T-cell (primary cell): Measurements from ENCODE around the gene BCL2. TPM values are rescaled to one million over a fixed set of nuclear protein-coding genes. Genes with fewer than 3 reads are reported as not detected.
A peak's percentile ranks its signal among the peaks of the same experiment; 100 is the strongest.

Experiments used
- ATAC-seq, 4 experiments: fragments of 200-7000 bp in 3 of 4; fragments of 150-1000 bp in 1 of 4; cut with Tn5 transposase; replicated peaks in 1 of 4; 1 replicate in 3 of 4; 2 replicates in 1 of 4; pipeline ENCODE4 v1.10.0; 2021; ENCODE audit warnings: moderate library complexity in 3 of 4, mild to moderate bottlenecking in 2 of 4, moderate number of reproducible peaks in 1 of 4
- CTCF ChIA-PET, 2 donors: fragments of 300-600 bp; sonication (Branson Sonifier 250); formaldehyde crosslinking; loops; one replicate each; lab custom pipeline; 2022; ENCODE audit warnings: antibody characterized with exemption in 2 of 2; lab: Charles Lee
- POLR2A ChIA-PET, 2 donors: fragments of 300-600 bp; sonication (Branson Sonifier 250); formaldehyde crosslinking; loops; one replicate each; lab custom pipeline; 2022; ENCODE audit warnings: antibody characterized with exemption in 2 of 2; lab: Charles Lee
- DNase-seq, 35 experiments: peaks; one replicate each; pipeline versions ENCODE4 v3.0.0 to v3.0.0-alpha.2; 2013 to 2023
- H3K27ac ChIP-seq: one replicate; pipeline ENCODE4 v1.5.1; 2013; ENCODE audit warnings: low read length
- H3K27me3 ChIP-seq, 2 experiments: replicated peaks in 1 of 2; 1 replicate in 1 of 2; 2 replicates in 1 of 2; pipeline versions ENCODE4 v1.6.1 to v1.7.0; 2013; ENCODE audit warnings: low read length in 1 of 2, mixed read lengths in 1 of 2; ENCODE audit not compliant: control insufficient read depth in 2 of 2, insufficient read depth in 2 of 2; ENCODE audit errors: extremely low read depth in 1 of 2
- H3K36me3 ChIP-seq, 2 donors: 1 replicate in 1 of 2; 2 replicates in 1 of 2; pipeline versions ENCODE4 v1.6.1 to v1.7.0; 2013; ENCODE audit warnings: low read length in 1 of 2; ENCODE audit not compliant: control insufficient read depth in 2 of 2, insufficient read depth in 1 of 2; ENCODE audit errors: extremely low read depth in 1 of 2
- H3K4me1 ChIP-seq, 2 experiments: 1 replicate in 1 of 2; 2 replicates in 1 of 2; pipeline versions ENCODE4 v1.6.1 to v1.7.0; 2013; ENCODE audit warnings: low read length in 2 of 2, mixed read lengths in 1 of 2; ENCODE audit not compliant: insufficient read depth in 2 of 2, control insufficient read depth in 1 of 2; ENCODE audit errors: extremely low read depth in 1 of 2
- H3K4me3 ChIP-seq, 2 donors: 1 replicate in 1 of 2; 2 replicates in 1 of 2; pipeline versions ENCODE4 v1.5.1 to v1.7.0; 2013; ENCODE audit warnings: mild to moderate bottlenecking in 2 of 2, low read length in 1 of 2, moderate library complexity in 1 of 2; ENCODE audit not compliant: control insufficient read depth in 1 of 2; ENCODE audit errors: extremely low read depth in 1 of 2
- H3K9me3 ChIP-seq: 2 replicates; pipeline ENCODE4 v1.7.0; 2013
- H3K27ac Mint-ChIP-seq, 2 donors: one replicate each; pipeline ENCODE4 v1.8.0; 2020 to 2021; ENCODE audit warnings: mild to moderate bottlenecking in 2 of 2, mixed read lengths in 2 of 2
- H3K27me3 Mint-ChIP-seq, 2 donors: one replicate each; pipeline ENCODE4 v1.8.0; 2021 to 2022; ENCODE audit warnings: mixed read lengths in 2 of 2
- H3K36me3 Mint-ChIP-seq: one replicate; pipeline ENCODE4 v1.8.0; 2021; ENCODE audit warnings: mixed read lengths
- H3K4me1 Mint-ChIP-seq, 3 donors: one replicate each; pipeline ENCODE4 v1.8.0; 2020 to 2022; ENCODE audit warnings: mixed read lengths in 3 of 3, mild to moderate bottlenecking in 1 of 3
- H3K4me3 Mint-ChIP-seq, 3 donors: one replicate each; pipeline ENCODE4 v1.8.0; 2020 to 2022; ENCODE audit warnings: mild to moderate bottlenecking in 3 of 3, mixed read lengths in 3 of 3, moderate library complexity in 3 of 3
- H3K9me3 Mint-ChIP-seq, 3 donors: one replicate each; pipeline ENCODE4 v1.8.0; 2020 to 2022; ENCODE audit warnings: mixed read lengths in 3 of 3
- WGBS: methylation state at CpG from one replicate; pipeline ENCODE4 v1.1.5; 2013; ENCODE audit warnings: missing lambda C conversion rate; ENCODE audit not compliant: insufficient coverage; 5-methylcytosine and 5-hydroxymethylcytosine counted together
- total RNA-seq, 35 experiments: library from RNA in 6 of 35; stranded (reverse) in 6 of 35; fragments of 120-200 nt in 1 of 35; gene quantifications; one replicate each; pipeline versions ENCODE4 v1.2.1 to v1.2.4 and lab custom pipeline; 2013 to 2026

Gene BCL2
- total RNA-seq, 5 donors from 2014 or later (not counting 1 experiment from before 2014, with no cell fraction given), result 113 to 201 (median 123) TPM

DNA sequence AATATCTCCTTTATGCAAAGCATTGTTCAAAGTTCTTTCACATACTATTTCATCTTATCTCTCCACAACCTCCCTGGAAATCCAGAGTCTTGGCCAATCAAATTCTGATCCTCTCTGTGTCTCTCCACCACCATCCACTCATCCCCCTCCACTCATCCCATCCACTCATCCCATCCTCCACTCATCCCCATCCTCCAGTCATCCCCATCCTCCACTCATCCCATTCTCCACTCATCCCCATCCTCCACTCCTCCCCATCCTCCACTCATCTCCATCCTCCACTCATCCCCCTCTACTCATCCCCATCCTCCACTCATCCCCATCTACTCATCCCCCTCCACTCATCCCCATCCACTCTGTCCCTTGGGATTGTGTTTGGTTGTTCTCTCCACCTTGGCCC lies 101.1 kb downstream of the BCL2 start:
- ATAC-seq (no peak), DNase-seq (no peak)
- Histone ChIP-seq H3K36me3 (no peaks in the 10 kb centered on the region), H3K4me3 (no peak overlapping the region), H3K9me3 (no peaks in the 10 kb centered on the region), H3K27ac (peak overlapping the region; percentile 73), H3K27me3 (no peaks in the 10 kb centered on the region), H3K4me1 (peaks cover 34 to 38% of the 10 kb centered on the region in 2 experiments)
- Mint-ChIP-seq H3K27ac (peak overlapping the region; percentile 97 to 98), H3K9me3 (peaks cover 0 to 9% (median 4%) of the 10 kb centered on the region in 3 donors), H3K4me1 (peaks cover 85 to 96% (median 93%) of the 10 kb centered on the region in 3 donors), H3K27me3 (no peaks in the 10 kb centered on the region), H3K4me3 (peak overlapping the region in 1 of 3 donors; percentile 61), H3K36me3 (peaks cover 35% of the 10 kb centered on the region)
- CTCF ChIA-PET, result interaction anchor here (0.7 kb wide), 2 partner anchors 77 to 80 kb away, joined by 3 to 4 read pairs; no protein-coding TSS in a partner anchor
- POLR2A ChIA-PET, result no interaction called here

DNA sequence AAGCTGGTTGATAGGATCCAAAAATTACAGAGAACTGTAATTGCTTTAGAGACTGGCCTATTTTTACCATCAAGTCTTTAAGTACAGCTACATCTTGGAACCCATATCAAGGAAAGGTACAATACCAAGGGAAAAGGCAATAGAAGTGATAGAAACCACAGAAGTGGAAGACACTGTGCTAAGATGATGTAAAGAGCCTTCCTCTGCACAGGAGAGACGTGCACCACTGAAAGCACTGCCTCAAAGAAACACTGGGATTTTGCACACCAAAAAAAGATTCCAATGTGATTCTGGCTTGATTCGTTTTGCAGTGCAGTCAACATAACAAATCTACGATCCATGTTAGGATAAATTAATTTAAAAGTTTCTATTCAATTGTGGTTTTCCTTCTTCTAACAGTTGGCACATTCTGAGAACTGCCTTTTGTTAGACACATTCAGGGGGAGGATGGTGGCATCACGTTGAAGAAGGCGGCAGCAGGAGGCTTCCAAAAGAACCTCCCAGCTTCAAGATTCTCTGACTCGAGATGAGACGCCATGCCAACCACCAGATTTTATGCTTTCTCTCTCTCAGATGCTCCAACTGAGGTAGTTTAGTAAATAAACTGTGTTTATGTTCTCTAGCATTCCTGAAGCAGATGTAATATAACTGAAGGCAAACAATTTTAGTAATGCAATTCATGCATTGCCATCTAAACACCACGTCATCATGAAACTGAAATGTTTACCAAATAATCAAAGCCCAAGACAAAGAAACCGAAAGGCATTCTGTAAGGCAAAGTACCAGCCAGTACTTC lies 102.9 kb downstream of the BCL2 start:
- Mint-ChIP-seq H3K9me3 (peaks cover 0 to 9% (median 4%) of the 10 kb centered on the region in 3 donors), H3K36me3 (peaks cover 28% of the 10 kb centered on the region)
- peak in 20 of 35 experiments; percentile 10 to 54 (median 31) for DNase-seq

GRCh38 chr18:63213936-63214671 lies 105.5 kb downstream of the BCL2 start:
- Mint-ChIP-seq H3K4me3 (peak overlapping the region in 2 of 3 donors; percentile 25 to 85), H3K36me3 (peaks cover 32% of the 10 kb centered on the region), H3K27me3 (no peaks in the 10 kb centered on the region), H3K9me3 (peaks cover 0 to 9% (median 4%) of the 10 kb centered on the region in 3 donors), H3K27ac (peak overlapping the region; percentile 93 to 99), H3K4me1 (peaks cover 93 to 100% (median 93%) of the 10 kb centered on the region in 3 donors)
- Histone ChIP-seq H3K36me3 (no peaks in the 10 kb centered on the region), H3K27ac (peak overlapping the region; percentile 64), H3K4me3 (peak overlapping the region in 1 of 2 donors; percentile 10), H3K4me1 (peaks cover 61 to 62% of the 10 kb centered on the region in 2 experiments), H3K27me3 (no peaks in the 10 kb centered on the region), H3K9me3 (no peaks in the 10 kb centered on the region)
- ATAC-seq (no peak), DNase-seq (no peak)
- ChIA-PET POLR2A (interaction anchor here in 1 of 2 donors (0.8 kb wide), 1 partner anchor 17 kb away, joined by 6 read pairs; no protein-coding TSS in a partner anchor), CTCF (interaction anchor here (0.7 to 0.9 kb wide), 2 partner anchors 105 to 517 kb away, joined by 4 read pairs; no protein-coding TSS in a partner anchor)
- 73% methylated on average over 1 of the region's 8 CpGs for WGBS

More for the DNA sequence above, 102.9 kb downstream of the BCL2 start:
- Mint-ChIP-seq H3K4me3 (peak overlapping the region; percentile 61 to 76 (median 65)), H3K27me3 (no peaks in the 10 kb centered on the region), H3K4me1 (peaks cover 90 to 96% (median 95%) of the 10 kb centered on the region in 3 donors), H3K27ac (peak overlapping the region; percentile 97 to 98)
- ChIA-PET CTCF (interaction anchor here in 1 of 2 donors (0.6 to 0.7 kb wide), 3 partner anchors 10 to 85 kb away, joined by 3 to 8 read pairs (median 3); no protein-coding TSS in a partner anchor), POLR2A (interaction anchor here in 1 of 2 donors (0.6 to 1.0 kb wide), 2 partner anchors 55 to 78 kb away, joined by 3 read pairs; no protein-coding TSS in a partner anchor)
- Histone ChIP-seq H3K27me3 (no peaks in the 10 kb centered on the region), H3K27ac (peak overlapping the region; percentile 73), H3K9me3 (no peaks in the 10 kb centered on the region), H3K4me3 (peak overlapping the region; percentile 2 to 15), H3K36me3 (no peaks in the 10 kb centered on the region), H3K4me1 (peaks cover 47 to 48% of the 10 kb centered on the region in 2 experiments)
- WGBS, result 0% methylated on average over 1 of the region's 9 CpGs
- peak; percentile 67 to 77 (median 70) for ATAC-seq

DNA sequence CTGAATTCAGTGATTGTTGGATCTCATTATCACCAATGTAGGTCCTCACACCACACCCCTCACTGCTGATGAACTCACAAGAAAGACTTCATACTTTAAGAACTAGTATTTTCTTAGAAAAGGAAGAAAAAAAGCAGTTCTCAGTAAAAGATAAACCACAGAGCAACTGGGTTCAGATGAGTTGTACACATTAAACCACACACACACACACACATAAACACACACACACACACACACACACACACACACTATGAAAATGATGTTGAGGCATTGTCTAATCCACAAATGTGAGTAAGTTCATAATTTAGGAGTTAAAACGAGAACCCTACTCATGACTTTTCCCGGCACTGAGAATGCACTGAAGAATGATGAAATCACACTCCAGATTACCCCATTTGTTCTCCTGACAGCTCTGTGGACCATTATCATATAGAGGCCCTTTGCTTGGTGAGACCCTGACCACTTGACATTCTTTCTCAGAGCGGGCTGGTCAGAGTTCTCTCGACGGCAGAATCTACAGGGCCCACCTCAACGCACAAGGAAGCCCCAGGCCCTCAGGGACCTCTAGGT lies 106.2 kb downstream of the BCL2 start:
- ATAC-seq, result peak; percentile 56 to 73 (median 69)
- Mint-ChIP-seq H3K4me1 (peaks cover 93 to 100% (median 95%) of the 10 kb centered on the region in 3 donors), H3K9me3 (peaks cover 0 to 4% (median 0%) of the 10 kb centered on the region in 3 donors), H3K27ac (peak overlapping the region; percentile 93 to 99), H3K36me3 (peaks cover 28% of the 10 kb centered on the region), H3K4me3 (peak overlapping the region; percentile 15 to 85 (median 65)), H3K27me3 (no peaks in the 10 kb centered on the region)
- Histone ChIP-seq H3K36me3 (no peaks in the 10 kb centered on the region), H3K4me3 (peak overlapping the region in 1 of 2 donors; percentile 10), H3K27me3 (no peaks in the 10 kb centered on the region), H3K4me1 (peaks cover 64 to 69% of the 10 kb centered on the region in 2 experiments), H3K9me3 (no peaks in the 10 kb centered on the region), H3K27ac (peak overlapping the region; percentile 64)
- ChIA-PET CTCF (no interaction called here), POLR2A (interaction anchor here in 1 of 2 donors (0.8 kb wide), 1 partner anchor 16 kb away, joined by 6 read pairs; no protein-coding TSS in a partner anchor)
- WGBS, result 5% methylated on average over 2 of the region's 6 CpGs
- peak in 2 of 35 experiments; percentile 31 to 40 for DNase-seq

GRCh38 chr18:63210521-63210920 lies 109.0 kb downstream of the BCL2 start:
- WGBS, result 86% methylated on average over 1 of the region's 3 CpGs
- no peaks in the 10 kb centered on the region for H3K27me3 Mint-ChIP-seq
- peak overlapping the region; percentile 93 to 99 for H3K27ac Mint-ChIP-seq
- peaks cover 27% of the 10 kb centered on the region for H3K36me3 Mint-ChIP-seq
- no peaks in the 10 kb centered on the region for H3K9me3 Mint-ChIP-seq
- H3K4me3 Mint-ChIP-seq, result peak overlapping the region; percentile 54 to 85 (median 63)
- ATAC-seq, result no peak
- ChIA-PET CTCF (interaction anchor here in 1 of 2 donors (0.7 to 1.2 kb wide), 2 partner anchors 42 to 80 kb away, joined by 4 to 5 read pairs; no protein-coding TSS in a partner anchor), POLR2A (interaction anchor here in 1 of 2 donors (0.6 kb wide), 3 partner anchors 13 to 141 kb away, joined by 3 to 4 read pairs (median 3); no protein-coding TSS in a partner anchor)
- no peak for DNase-seq
- Histone ChIP-seq H3K4me1 (peaks cover 59 to 81% of the 10 kb centered on the region in 2 experiments), H3K27ac (no peak overlapping the region), H3K4me3 (no peak overlapping the region), H3K27me3 (no peaks in the 10 kb centered on the region), H3K36me3 (no peaks in the 10 kb centered on the region), H3K9me3 (no peaks in the 10 kb centered on the region)
- peaks cover 92 to 100% (median 94%) of the 10 kb centered on the region in 3 donors for H3K4me1 Mint-ChIP-seq
